ENCODE results near the gene PHLDA2. TPM values are rescaled to one million over a fixed set of nuclear protein-coding genes. Genes with fewer than 3 reads are reported as not detected.

The PHLDA2 gene
- total and polyA plus RNA-seq, 2 of the 13 experiments (the other 11 are each of a cell fraction or from before 2014, with no cell fraction given): 0.55 to 0.78 TPM

DNA sequence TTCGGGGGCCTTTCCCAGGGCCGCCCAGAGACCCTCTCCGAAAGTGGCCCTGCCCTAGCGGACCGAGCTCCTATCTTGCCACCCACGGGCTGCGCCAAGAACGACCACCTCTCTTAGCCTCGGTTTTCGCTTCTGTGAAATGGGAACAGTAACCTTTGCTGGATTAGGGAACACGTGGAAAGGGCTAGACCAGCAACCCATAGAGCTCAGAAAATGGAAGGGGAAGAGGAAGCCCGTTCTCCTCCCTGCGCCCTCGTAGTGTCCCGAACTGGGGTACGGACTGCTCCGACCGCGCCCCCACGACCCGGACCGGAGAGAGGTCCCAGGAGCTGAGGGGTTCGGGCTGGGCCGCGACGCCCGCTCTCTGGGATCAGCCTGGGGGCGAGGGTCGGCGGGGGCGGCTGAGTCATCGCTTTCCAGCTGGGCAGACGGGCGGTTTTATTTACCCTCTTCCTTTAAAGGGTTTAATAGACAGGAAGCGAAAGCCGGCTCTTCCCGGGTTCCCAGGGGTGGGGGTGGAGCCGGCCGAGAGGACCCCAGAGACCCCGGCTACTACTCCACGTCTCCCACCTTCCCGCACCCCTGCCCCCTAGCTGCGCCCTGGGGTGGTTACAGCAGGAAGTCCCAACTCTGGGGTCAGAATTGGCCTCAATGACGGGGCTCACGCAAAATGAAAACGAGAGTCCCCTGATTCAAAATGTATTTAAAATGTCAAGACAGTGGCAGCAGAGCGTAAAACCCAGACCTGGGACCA lies 907 bp upstream of the PHLDA2 start (continued):
- TF ChIP-seq, protein P1, sequence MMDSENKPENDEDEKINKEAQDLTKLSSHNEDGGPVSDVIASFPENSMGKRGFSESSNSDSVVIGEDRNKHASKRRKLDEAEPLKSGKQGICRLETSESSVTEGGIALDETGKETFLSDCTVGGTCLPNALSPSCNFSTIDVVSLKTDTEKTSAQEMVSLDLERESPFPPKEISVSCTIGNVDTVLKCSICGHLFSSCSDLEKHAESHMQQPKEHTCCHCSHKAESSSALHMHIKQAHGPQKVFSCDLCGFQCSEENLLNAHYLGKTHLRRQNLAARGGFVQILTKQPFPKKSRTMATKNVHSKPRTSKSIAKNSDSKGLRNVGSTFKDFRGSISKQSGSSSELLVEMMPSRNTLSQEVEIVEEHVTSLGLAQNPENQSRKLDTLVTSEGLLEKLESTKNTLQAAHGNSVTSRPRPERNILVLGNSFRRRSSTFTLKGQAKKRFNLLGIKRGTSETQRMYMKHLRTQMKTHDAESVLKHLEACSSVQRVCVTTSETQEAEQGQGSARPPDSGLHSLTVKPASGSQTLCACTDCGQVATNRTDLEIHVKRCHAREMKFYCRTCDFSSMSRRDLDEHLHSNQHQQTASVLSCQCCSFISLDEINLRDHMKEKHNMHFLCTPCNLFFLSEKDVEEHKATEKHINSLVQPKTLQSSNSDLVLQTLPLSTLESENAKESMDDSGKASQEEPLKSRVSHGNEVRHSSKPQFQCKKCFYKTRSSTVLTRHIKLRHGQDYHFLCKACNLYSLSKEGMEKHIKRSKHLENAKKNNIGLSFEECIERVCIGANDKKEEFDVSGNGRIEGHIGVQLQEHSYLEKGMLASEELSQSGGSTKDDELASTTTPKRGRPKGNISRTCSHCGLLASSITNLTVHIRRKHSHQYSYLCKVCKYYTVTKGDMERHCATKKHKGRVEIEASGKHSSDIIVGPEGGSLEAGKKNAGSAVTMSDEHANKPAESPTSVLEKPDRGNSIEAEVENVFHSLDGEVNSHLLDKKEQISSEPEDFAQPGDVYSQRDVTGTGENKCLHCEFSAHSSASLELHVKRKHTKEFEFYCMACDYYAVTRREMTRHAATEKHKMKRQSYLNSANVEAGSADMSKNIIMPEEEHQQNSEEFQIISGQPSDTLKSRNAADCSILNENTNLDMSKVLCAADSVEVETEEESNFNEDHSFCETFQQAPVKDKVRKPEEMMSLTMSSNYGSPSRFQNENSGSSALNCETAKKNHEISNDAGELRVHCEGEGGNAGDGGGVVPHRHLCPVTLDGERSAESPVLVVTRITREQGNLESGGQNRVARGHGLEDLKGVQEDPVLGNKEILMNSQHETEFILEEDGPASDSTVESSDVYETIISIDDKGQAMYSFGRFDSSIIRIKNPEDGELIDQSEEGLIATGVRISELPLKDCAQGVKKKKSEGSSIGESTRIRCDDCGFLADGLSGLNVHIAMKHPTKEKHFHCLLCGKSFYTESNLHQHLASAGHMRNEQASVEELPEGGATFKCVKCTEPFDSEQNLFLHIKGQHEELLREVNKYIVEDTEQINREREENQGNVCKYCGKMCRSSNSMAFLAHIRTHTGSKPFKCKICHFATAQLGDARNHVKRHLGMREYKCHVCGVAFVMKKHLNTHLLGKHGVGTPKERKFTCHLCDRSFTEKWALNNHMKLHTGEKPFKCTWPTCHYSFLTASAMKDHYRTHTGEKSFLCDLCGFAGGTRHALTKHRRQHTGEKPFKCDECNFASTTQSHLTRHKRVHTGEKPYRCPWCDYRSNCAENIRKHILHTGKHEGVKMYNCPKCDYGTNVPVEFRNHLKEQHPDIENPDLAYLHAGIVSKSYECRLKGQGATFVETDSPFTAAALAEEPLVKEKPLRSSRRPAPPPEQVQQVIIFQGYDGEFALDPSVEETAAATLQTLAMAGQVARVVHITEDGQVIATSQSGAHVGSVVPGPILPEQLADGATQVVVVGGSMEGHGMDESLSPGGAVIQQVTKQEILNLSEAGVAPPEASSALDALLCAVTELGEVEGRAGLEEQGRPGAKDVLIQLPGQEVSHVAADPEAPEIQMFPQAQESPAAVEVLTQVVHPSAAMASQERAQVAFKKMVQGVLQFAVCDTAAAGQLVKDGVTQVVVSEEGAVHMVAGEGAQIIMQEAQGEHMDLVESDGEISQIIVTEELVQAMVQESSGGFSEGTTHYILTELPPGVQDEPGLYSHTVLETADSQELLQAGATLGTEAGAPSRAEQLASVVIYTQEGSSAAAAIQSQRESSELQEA (CRISPR knock-in tag; IDR thresholded peaks at IDR 0.05; ENCODE audit: not compliant biosample characterization): no peak
- TF ChIP-seq, protein P2, sequence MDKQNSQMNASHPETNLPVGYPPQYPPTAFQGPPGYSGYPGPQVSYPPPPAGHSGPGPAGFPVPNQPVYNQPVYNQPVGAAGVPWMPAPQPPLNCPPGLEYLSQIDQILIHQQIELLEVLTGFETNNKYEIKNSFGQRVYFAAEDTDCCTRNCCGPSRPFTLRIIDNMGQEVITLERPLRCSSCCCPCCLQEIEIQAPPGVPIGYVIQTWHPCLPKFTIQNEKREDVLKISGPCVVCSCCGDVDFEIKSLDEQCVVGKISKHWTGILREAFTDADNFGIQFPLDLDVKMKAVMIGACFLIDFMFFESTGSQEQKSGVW (CRISPR knock-in tag; IDR thresholded peaks at IDR 0.05; ENCODE audit: borderline replicate concordance): no peak
- 0 out of 2 replicates have a peak, but pooled peaks have one; percentile 12 for TF ChIP-seq POLR2G (IDR thresholded peaks at IDR 0.05; ENCODE audit: low read depth, low read length)
- TF ChIP-seq ZFP37 (CRISPR knock-in tag; IDR thresholded peaks at IDR 0.05; ENCODE audit: borderline replicate concordance): no peak
- no peak for TF ChIP-seq KDM3A (CRISPR knock-in tag; IDR thresholded peaks at IDR 0.05; ENCODE audit: low read depth)
- no peak for TF ChIP-seq EHMT2 (IDR thresholded peaks at IDR 0.05; ENCODE audit: borderline replicate concordance, low read depth, low read length)
- TF ChIP-seq, protein P3, sequence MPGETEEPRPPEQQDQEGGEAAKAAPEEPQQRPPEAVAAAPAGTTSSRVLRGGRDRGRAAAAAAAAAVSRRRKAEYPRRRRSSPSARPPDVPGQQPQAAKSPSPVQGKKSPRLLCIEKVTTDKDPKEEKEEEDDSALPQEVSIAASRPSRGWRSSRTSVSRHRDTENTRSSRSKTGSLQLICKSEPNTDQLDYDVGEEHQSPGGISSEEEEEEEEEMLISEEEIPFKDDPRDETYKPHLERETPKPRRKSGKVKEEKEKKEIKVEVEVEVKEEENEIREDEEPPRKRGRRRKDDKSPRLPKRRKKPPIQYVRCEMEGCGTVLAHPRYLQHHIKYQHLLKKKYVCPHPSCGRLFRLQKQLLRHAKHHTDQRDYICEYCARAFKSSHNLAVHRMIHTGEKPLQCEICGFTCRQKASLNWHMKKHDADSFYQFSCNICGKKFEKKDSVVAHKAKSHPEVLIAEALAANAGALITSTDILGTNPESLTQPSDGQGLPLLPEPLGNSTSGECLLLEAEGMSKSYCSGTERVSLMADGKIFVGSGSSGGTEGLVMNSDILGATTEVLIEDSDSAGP (CRISPR knock-in tag; IDR thresholded peaks at IDR 0.05; ENCODE audit: borderline replicate concordance): peak; percentile 28; the same call in 1 of the 2 replicates
- TF ChIP-seq ZNF12 (CRISPR knock-in tag; IDR thresholded peaks at IDR 0.05): no peak
- TF ChIP-seq MAZ (IDR thresholded peaks at IDR 0.05; ENCODE audit: borderline replicate concordance, low read depth, low read length): no peak
- peak; percentile 49; the same call in 1 of the 2 replicates for TF ChIP-seq MAZ (CRISPR knock-in tag; IDR thresholded peaks at IDR 0.05; ENCODE audit: low read depth)
- TF ChIP-seq ZNF280B (CRISPR knock-in tag; IDR thresholded peaks at IDR 0.05; ENCODE audit: borderline replicate concordance): peak; percentile 5; the same call in 1 of the 2 replicates
- 0 out of 2 replicates have a peak, but pooled peaks have one; percentile 37 for TF ChIP-seq SIN3A (IDR thresholded peaks at IDR 0.05; ENCODE audit: borderline replicate concordance, low read depth, low read length)
- no peak for TF ChIP-seq ZNF138 (CRISPR knock-in tag; IDR thresholded peaks at IDR 0.05; ENCODE audit: low read depth)
- 0 out of 2 replicates have a peak, but pooled peaks have one; percentile 14 for TF ChIP-seq MED1 (CRISPR knock-in tag; IDR thresholded peaks at IDR 0.05)
- peak; percentile 52; the same call in 1 of the 2 replicates for TF ChIP-seq ZNF768 (CRISPR knock-in tag; IDR thresholded peaks at IDR 0.05)
- peak; percentile 53 for TF ChIP-seq GATAD2A (CRISPR knock-in tag; IDR thresholded peaks at IDR 0.05)

Measured in HepG2 (cell line).